HL-60 (cell line): ENCODE data around the gene IRS1.

Experiments used
- POLR2AphosphoS5 ChIP-seq: IDR thresholded peaks from 2 replicates; pipeline ENCODE4 v1.6.1; 2012; ENCODE audit warnings: low read depth
- SPI1 ChIP-seq: IDR thresholded peaks from 2 replicates; pipeline ENCODE4 v1.6.1; 2012; ENCODE audit warnings: low read depth, mild to moderate bottlenecking, borderline replicate concordance
- TF ChIP-seq, protein P1 (sequence below): IDR thresholded peaks from one replicate; pipeline ENCODE4 v1.5.1; 2011; ENCODE audit warnings: low read length, control low read depth, inconsistent platforms; ENCODE audit not compliant: insufficient read depth
- TF ChIP-seq, protein P2 (sequence below): IDR thresholded peaks from 2 replicates; pipeline ENCODE4 v1.6.1; 2012; ENCODE audit warnings: low read depth; ENCODE audit not compliant: insufficient replicate concordance

DNA sequence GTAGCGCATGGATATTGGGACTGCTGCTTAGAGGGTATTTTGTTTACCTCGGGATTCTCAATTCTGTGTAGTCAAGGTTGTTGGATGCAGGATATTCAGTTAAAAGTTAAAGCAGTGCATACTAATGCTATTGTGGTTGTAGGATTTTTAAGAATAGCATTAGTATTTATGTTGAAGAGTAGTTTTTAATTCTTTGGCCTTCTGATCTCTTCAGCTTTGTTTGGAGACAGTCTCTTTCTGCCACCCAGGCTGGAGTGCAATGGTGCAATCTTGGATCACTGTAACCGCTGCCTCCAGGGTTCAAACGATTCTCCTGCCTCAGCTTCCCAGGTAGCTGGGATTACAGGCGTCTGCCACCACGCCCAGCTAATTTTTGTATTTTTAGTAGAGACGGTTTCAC is 37.7 kb upstream of the IRS1 start:
- TF ChIP-seq, protein P1, sequence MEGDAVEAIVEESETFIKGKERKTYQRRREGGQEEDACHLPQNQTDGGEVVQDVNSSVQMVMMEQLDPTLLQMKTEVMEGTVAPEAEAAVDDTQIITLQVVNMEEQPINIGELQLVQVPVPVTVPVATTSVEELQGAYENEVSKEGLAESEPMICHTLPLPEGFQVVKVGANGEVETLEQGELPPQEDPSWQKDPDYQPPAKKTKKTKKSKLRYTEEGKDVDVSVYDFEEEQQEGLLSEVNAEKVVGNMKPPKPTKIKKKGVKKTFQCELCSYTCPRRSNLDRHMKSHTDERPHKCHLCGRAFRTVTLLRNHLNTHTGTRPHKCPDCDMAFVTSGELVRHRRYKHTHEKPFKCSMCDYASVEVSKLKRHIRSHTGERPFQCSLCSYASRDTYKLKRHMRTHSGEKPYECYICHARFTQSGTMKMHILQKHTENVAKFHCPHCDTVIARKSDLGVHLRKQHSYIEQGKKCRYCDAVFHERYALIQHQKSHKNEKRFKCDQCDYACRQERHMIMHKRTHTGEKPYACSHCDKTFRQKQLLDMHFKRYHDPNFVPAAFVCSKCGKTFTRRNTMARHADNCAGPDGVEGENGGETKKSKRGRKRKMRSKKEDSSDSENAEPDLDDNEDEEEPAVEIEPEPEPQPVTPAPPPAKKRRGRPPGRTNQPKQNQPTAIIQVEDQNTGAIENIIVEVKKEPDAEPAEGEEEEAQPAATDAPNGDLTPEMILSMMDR: no peak
- no peak for TF ChIP-seq SPI1
- TF ChIP-seq POLR2AphosphoS5: no peak
- TF ChIP-seq, protein P2, sequence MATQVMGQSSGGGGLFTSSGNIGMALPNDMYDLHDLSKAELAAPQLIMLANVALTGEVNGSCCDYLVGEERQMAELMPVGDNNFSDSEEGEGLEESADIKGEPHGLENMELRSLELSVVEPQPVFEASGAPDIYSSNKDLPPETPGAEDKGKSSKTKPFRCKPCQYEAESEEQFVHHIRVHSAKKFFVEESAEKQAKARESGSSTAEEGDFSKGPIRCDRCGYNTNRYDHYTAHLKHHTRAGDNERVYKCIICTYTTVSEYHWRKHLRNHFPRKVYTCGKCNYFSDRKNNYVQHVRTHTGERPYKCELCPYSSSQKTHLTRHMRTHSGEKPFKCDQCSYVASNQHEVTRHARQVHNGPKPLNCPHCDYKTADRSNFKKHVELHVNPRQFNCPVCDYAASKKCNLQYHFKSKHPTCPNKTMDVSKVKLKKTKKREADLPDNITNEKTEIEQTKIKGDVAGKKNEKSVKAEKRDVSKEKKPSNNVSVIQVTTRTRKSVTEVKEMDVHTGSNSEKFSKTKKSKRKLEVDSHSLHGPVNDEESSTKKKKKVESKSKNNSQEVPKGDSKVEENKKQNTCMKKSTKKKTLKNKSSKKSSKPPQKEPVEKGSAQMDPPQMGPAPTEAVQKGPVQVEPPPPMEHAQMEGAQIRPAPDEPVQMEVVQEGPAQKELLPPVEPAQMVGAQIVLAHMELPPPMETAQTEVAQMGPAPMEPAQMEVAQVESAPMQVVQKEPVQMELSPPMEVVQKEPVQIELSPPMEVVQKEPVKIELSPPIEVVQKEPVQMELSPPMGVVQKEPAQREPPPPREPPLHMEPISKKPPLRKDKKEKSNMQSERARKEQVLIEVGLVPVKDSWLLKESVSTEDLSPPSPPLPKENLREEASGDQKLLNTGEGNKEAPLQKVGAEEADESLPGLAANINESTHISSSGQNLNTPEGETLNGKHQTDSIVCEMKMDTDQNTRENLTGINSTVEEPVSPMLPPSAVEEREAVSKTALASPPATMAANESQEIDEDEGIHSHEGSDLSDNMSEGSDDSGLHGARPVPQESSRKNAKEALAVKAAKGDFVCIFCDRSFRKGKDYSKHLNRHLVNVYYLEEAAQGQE: no peak
